GM19043 (cell line): ENCODE results near the gene PKN3.

ENCODE experiments used
- ATAC-seq: cut with Tn5 transposase; IDR thresholded peaks from one replicate; pipeline ENCODE4 v1.9.1; 2021; ENCODE audit warnings: low read depth; ENCODE audit not compliant: unreplicated experiment

Gene PKN3

GRCh38 chr9:128731691-128732090 is 29.4 kb downstream of the PKN3 start:
- ATAC-seq: no peak

DNA sequence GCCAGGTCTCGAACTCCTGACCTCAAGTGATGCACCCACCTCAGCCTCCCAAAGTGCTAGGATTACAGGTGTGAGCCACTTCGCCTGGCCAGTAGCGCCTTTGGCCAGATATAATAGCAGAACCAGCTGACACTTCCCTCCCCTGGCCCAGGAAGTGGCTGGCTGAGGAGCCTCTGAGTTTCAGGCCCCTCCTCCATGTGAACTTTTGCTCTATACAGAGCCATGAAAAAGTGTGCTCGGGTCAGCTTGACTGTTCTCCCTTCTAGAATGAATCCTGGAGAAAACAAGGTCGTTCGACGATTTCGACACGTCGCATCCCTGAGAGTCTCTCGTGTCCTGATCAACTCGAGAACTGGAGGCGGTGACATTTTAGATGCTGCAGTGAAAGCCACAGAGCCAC is 30.3 kb downstream of the PKN3 start:
- ATAC-seq: no peak

GRCh38 chr9:128733256-128733655 is 31.0 kb downstream of the PKN3 start:
- ATAC-seq: no peak

DNA sequence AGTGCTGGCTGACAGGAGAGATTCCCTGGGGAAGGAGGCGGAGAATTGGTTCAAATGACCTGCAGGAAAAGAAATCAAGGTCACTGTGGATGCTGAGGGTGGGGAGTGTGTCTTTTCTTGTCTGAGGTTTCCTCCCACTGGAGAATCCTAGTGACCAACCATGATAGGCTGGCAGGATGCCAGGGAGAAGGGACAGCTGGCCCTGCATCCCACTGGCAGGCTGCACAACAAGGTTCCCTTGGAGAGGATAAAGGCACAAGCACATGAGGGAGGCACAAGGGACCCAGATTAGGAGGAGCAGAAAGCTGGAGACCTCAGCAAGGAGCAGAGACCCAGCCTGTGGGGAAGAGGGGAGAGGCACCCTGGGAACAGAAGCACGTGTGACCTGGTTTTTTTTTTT is 33.1 kb downstream of the PKN3 start:
- no peak for ATAC-seq

- no peak for ATAC-seq
Measured at GRCh38 chr9:128742401-128742800, 40.1 kb downstream of the PKN3 start.

- ATAC-seq: no peak
Measured at GRCh38 chr9:128743421-128743820, 41.1 kb downstream of the PKN3 start.

- ATAC-seq: no peak
Measured at GRCh38 chr9:128747241-128747640, 44.9 kb downstream of the PKN3 start.

DNA sequence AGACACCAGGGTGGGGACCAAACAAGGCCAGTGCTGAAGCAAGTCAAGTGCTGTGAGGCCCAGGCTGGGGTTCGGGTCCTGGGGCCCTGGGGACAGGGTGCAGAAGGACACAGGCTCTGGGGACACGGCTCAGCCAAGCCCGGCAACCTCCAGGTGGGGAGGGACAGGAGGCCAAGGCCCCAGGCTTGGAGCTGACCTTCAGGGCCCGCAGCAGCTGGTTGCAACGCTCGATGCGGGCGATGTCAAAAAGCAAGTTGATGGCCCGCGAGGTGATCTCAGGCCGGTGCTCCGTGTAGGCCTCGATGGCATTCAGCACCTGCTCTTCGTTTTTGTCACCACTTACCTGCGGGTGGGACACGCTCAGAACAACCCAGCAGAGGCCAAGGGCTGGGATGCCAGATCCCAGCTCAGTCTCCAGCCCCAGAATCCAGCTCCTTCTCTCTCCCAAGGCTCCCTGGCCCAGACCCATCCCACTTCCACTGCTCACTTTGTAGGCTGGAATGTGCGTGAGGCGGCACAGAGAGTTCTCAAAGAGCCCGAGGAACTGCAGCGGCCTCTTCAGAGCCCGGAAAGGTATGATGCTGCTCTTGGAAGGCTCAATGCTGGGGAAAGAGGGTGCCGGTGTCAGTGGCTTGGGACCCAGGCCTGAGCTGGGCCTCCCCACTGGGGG is 48.8 kb downstream of the PKN3 start:
- no peak for ATAC-seq

DNA sequence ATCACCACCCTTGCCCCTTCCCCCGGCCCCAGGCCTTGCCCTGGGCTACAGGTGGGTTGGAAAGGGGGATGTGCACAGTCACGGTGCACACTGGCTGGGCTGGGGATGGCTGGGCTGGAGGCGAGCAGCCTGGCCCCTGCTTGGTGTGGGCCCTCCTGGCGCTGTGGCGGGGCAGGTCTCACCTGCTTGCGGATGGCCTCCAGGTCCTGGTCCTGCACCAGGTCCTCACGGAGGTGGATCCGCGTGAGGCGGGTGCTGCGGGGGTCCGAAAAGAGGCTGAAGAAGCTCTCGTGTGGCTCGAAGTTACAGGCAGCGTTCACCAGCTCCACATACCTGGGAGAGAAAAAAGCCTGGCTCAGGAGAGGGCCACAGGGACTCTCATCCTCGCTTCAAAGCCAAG is 51.3 kb downstream of the PKN3 start:
- no peak for ATAC-seq

DNA sequence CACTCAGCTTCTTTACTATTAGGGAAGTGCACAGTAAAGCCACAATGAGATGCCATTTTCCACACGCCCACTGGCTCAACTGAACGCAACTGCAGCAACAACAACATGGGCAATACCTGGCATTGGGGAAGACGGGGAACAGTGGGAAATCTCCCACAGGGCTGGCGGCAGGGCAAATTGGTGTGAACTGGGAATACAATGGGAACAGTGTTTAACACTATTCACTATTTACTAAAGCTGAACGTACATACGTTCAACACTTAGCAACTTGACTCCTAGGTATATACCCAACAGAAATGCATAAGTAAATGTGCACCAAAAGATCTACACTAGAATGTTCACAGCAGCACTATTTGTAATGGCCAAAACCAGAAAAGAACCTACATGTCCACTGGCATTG is 55.3 kb downstream of the PKN3 start:
- no peak for ATAC-seq

DNA sequence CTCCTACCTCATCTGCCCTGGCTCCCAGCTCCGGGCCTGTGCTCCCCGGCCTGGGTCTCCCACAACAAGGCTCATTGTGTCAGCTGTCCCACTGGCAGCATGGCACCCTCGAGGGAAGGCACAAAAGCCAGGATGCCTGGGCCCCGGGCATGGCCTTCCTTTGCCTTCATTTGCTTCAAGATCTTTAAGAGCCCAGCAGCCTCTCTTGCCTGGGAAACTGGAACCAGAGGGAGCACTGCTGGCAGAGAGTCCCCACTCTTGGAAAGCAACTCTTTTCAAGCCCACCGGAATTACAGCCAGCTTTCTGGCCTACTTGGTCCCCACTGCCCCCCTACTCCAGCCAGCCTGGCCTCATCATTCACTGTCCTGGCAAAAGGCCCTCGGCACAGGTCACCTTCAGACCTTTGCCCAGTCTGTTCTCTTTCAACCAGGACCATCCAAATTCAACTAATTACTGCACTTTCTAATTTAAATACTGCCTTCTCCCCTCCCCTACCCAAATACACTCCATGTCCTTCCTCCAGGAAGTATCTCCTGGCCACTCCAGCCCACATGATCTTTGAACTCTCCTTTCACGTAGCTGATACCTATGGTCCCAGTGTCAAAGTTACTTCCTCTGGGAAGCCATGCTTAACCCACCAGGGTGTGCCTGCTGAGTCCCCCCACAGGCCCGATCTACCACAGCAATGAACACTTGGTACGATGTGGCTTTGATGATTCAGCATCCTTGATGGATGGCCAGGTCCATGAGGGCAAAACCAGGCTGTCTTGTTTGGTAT is 60.6 kb downstream of the PKN3 start:
- no peak for ATAC-seq

DNA sequence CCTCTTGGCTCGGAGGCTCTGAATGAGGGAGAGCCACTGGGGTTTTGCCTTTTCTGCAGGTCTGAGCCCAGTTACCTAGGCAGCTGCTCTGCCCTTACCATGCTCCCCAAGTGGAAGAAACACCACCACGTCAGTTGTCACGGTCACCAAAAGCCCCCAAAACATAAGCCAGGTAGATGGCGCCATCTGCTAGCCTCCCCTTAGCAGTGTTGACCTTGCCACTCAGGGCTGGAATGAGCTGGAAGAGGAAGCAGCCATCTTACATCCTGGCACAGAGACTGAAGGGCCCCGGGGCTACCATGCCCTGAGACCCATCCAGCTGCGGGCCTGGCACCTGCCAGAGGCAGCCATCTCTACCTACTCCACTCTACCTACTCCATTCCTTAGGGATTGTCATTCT is 62.1 kb downstream of the PKN3 start:
- no peak for ATAC-seq

DNA sequence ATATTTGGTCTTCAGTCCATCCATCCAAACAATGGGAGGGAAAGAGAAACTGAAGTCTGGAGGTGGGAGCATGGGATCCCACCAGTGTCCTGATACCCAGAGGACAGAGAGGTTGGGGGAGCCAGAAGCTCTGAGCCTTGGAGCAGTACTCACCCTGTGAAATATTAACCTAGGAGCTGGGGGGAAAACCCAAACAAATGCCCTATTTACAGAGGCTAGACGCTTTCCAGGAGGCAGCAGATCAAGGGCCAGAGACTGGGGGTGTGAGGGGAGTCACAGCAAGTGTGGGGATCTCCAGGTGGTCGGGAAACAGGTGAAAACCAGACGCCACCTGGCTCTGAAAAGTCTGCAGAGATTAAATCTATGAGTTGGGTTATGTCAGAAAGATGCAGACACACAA is 63.2 kb downstream of the PKN3 start:
- ATAC-seq: no peak

DNA sequence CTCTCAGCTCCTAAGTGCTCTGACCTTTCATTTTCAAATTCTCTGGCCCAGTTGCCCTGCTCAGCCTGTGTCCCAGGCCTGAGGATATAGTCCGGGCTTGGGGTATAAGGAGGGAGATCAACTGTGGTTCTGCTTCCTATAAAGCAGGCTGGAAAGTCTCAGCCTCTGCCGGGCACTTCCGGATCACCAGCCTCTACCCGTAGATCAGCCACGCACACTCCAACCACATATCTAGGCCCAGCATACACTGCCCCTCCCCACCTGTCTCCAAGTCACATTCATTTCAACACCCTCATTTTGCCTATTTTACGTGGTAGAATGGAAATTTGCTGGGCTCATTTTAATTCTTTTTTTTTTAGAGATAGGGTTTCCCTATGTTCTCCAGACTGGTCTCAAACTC is 66.3 kb downstream of the PKN3 start:
- ATAC-seq: no peak
